ENCODE data around the gene HMCN1.
A peak's percentile ranks its signal among the peaks of the same experiment; 100 is the strongest.

The HMCN1 gene

DNA sequence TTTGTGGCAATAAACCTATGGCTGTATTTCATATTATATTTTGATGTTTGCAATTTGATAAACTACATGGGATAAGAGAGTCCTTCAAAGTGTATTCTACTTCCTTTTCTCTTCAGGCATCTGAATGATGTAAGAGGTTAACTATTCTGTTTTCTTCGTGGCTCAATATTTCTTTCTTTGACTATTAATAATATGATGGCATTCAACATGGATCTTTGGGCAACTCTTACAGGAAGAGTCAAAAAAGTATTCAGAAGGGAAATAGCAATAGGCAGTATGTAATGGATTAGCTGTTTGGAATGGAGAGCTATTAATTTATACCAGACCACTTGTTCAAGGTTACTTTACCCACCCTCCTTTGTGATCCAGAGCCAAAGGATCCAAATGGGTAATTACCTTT is 74.4 kb downstream of the HMCN1 start:
- DNase-seq: no peak

DNA sequence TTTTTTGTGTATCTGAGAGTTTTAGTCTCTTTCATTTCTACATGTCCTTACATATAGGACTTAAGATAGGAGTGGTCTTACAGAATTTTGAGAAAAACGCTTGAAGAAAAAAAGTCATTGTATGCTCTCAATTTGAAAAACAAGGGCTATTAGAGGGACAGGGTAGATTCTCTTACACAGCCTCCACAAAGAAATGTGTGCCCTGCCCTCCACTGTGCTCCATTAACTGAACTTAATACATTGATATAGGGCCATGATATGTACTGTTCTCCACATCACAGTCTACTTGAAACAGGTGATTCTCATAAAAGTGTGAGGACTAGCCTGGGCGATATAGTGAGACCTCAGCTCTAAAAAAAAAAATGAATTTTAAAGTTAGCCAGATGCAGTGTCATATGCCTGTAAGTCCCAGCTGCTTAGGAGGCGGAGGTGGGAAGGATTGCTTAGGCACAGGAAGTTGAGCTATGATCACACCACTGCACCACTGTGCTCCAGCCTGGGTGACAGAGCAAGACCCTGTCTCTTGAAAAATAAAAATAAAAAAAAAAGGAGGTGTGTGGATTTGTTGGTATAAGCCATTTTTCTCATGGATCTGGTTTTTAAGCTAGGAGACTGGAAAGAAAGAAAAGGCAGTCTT is 77.0 kb downstream of the HMCN1 start:
- DNase-seq: no peak

DNA sequence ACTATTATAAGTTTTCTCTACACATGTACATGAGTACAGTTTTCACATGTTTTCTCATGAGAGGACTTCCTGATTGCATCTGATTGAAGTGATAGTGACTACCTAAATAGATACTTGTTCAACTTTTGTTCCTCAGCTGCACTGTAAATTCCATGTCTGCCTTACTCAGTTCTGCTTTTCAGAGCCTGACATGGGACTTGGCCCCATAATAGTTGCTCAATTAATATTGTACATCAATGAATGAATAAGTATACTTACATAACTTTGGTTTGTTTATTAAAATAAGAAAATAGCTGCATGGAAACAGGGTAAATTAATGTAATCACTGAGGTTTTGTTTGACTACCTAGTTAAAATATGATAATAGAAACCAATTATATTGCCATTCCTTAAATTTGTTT is 78.7 kb downstream of the HMCN1 start:
- DNase-seq: no peak

DNA sequence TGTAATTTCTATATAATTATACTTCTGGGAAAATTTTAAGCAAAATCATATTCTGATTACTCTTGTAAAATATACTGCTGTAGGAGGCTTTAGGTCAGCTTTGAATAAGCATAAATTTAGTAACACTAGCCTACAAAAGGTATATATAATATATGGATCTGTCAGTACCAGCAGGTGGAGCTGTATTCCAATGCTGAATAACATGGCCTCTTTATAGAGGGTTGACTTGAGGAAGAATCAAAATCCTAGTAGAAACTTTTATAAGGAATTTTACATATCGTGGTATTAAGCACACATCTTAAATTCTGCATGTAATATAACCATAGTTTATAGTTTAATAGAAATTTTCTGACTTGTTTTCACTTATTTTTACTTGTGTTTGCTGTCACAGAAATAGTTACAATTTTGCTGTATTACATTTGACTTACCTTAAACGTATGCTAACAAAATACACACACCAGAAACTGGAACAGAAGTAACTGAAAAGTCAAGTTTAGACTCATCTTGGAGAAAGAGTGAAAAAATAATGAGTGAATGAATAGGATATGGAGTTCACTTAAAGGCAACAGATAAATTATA is 79.3 kb downstream of the HMCN1 start:
- peak; percentile 23 for DNase-seq

DNA sequence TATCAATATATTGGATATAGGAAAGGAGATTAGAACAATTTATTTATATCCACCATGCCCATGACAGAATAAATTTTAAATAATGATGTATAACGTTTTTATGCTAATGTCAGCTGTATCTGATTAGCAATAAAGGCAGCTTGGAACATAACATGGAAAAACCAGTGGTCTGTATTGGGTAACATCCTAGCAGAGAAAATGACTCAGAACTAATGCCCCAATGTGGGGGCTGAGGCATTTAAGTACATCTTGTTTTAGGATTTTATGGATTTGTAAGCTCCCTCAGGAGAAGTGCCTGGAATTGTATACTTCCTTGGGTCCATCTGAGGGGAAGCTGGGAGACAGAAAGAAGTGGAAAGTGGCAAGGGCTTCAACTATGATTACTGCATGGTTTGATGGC is 82.3 kb downstream of the HMCN1 start:
- no peak for DNase-seq

DNA sequence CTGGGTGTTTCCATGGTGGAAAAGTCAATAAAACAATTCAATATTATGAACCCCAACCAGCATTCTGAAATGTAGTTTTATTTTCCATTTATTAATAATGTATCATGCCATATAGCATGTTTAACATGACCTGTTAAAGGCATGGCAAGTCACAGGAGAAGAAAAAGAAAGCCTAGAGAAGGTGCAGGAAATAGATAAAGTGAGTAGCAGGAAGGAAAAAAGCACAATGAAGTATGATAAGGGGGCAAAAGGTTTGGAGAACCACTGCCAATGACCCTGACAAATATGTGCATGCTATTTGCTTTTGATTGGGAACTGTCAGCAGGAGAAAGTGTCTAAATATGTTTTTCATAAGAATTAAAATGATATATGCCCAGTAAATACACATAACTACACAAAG is 85.6 kb downstream of the HMCN1 start:
- no peak for DNase-seq

DNA sequence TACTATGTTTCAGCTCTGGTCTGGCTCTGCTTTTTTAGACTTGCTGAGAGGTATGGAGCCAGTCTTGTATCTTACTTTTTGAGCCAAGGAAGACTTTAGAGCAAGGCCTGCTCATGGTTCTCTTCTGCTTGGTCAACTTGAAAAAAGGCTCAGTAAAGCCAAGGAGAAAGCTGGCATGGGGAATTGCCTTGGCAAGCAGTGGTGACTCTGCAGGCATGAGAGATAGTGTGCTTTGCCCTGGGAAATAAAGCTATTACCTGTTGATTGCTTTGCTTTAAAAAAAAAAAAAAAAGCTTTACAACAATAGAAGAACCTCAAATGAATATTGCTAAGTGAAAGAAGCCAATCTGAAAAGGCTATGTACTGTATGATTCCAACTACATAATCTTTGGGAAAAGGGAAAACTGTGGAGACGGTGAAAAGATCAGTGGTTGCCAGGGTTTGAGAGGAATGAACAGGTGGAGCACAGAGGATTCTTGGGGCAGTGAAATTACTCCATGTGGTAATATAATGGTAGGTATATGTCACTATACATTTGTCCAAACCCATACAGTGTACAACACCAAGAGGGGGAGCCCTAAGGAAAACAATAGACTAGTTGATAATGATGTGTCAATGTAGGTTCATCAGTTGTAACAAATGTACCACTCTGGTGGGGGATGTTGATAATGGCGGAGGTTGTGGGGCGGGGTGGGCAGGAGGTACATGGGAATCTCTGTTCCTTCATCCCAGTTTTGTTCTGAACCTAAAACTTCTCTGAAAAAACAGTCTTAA is 87.6 kb downstream of the HMCN1 start:
- no peak for DNase-seq

DNA sequence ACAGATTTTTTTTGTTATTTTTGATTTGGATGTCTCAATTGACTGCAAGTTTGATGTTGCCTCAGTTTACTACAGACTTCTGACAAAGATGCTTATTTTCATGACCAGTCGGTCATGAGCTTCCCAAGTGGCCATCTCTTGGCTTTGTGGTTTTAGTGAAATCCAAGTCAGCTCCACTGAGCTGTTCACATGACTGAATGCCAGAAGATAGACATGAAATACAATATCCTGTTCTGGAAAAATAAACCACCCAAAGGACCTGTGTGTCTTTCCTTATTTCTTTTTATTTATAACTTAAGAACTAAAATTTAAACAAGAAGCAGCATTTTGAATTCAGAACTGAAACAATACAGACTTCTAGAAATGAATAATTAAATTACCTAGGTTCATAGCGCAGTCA is 89.3 kb downstream of the HMCN1 start:
- no peak for DNase-seq

DNA sequence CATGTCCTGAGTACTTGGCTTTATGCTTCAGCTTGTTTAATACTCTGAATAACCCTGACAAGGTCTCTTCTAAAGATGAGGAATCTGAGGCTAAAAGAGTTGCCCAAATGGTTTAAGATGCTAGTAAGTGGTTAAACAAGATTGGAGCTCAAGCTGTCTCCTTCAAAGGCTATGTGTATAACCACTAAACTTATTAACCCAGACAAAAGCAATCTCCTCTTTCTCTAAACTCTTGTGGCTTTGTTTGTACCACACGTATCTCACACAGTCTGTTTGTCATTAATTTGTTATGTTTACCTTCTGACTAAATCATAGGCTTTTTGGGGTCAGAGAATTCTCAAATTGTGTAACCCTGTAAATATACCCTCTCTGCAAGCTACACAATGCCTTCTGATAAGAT is 89.9 kb downstream of the HMCN1 start:
- no peak for DNase-seq

DNA sequence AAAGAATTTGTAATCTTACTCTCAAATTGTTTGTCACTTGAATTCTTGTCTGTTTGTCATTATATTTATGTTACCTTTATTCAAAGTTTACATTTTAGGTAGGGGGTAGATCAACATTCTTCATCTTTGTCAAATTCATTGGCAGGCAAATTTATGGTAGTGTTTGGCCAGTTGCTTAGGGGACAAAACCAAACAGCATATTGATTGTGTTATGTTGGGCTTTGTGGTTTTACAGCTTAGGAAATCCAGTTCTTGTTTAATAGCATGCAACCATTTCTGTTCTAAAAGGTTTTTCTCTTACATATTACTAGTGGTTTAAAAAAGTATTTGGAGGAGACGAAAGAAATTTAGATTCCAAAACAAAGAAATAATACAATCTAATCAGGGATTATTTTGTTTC is 91.4 kb downstream of the HMCN1 start:
- DNase-seq: no peak

DNA sequence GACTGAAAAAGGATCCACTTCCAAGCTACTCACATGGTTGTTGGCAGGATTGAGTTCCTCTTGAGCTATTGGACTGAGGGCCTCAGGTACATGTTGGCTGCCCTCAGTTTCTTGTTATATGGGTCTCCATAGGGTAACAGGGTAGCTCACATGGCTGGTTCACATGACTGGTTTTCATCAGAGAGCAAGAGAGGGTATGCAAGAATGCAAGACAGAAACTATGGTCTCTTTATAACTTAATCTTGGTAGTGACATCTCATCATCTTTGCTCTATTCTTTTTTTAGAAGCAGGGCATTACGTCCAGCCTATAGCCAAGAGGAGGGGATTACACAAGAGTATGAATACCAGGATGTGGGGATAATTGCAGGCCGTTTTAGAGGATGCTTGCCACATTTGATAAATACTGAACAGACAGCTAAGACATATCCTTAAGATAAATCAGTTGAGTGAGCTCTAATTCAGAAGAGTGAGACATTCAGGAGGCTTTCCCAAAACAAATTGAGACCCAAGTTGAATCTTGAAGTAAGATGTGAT is 100.2 kb downstream of the HMCN1 start:
- DNase-seq: no peak

DNA sequence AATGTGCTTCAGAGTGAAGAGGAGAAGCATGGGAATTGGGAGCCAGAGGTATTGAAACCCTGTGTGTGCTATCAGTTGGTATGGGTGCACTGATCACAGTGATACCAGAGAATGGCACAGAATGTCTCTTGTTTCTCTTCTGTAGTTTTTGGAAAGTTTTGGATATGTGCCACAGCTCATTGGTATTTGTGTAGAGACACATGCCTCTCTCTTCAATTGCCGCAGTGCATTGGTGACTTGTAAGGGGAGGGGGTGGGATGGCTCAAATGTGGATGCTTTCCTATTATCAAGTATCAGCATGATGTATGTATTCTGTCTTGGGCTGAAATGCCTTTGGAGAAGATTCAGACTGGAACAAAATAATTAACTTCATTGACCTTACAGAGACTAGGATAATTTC is 101.0 kb downstream of the HMCN1 start:
- no peak for DNase-seq

DNA sequence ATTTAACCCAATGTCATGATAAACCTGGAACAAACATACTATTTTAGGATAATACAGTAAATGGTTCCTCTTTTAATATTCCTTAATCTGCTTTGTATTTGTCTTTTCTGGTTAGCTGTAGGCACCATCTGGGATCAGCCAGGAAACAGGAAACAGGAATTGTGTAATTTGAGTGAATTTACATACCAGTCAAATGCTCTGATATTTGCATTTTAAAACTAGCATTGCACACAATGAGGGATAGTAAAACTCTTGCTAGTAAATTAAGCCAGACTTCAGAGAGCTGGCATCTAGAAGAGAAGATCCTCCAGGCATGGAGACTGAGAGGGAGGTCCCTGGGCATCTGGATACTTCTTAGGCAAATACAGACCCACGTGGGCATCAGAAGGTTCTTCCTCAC is 103.5 kb downstream of the HMCN1 start:
- no peak for DNase-seq

DNA sequence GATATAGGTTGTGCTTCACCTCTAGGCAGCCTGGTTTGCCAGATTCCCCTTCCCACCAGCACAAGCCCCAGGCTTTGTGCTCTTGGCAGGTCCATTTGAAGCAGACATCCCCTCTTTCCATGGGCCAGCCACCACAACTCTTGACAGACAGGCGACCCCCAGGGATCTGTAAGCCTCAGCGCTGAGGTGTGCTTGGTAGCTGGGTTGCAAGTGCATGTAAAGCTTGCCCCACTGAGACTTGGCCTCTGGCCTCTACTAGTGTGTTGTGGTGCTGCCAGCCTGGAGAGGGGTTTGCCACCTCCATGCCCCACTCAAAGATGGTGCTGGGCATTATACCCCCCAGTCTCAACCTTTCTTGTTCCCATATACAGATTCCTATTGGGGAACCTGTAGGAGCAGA is 103.9 kb downstream of the HMCN1 start:
- DNase-seq: no peak

DNA sequence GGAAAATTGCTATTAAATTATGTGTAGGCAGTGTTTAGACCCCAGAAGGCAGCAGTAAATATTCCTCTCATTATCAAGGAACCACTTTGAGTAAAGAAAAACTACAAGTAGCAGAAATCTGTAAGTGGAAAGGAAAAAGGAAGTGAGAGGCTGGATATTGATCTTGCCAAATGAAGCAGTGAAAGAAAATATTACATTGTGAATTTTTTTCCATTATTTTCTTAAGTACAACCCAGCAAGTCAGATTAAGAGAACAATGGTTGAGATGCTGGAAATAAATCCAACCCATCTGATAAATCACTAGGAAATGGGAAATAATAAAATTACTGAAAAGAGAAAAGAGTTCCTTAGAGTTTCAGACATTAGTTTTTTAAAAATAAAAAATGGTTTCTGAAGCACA is 106.7 kb downstream of the HMCN1 start:
- no peak for DNase-seq

DNA sequence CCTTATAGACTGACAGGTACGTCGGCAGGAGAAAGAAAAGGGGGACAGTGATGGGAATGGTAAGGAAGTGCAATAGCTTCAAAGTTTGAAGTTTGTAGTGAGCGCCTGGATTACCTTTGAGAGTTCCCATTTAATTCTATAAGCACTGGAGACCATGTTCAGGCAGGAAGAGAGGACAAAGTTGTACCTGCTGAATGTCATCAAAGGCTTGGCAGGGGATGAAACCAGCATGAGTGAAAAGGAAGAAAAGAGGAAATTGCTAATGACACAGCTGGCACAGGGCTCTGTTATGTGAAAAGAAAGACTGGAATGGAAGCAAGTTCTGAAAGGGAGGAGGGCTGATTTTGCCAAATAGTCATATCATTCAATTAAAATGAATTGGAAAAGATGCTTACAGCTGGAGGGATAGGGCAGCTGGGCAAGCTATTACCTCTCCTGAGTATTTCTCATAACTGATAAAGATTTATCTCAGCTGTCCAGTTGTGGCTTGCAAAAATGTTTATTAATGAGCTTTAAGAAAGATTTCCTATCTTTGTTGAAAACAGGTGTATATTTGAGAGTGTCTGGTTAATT is 109.2 kb downstream of the HMCN1 start:
- no peak for DNase-seq

DNA sequence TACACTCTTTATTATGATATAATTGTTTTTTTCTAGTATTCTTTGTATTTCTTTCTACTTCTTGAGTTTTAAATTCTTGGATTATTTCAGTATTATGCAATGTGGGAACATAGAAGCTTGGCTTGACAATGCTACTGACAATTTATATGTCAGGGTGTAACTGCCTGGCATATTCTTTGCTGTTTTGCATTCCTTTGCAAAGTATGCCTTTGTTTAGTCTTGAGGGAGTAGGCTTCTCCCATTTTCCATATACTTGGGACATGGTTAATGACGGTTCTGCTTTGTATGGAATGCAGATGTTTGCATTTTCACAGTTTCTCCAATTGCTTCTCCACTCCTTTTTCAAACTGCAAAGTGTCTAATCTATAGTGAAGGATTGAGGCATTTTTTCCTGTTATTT is 109.8 kb downstream of the HMCN1 start:
- no peak for DNase-seq

DNA sequence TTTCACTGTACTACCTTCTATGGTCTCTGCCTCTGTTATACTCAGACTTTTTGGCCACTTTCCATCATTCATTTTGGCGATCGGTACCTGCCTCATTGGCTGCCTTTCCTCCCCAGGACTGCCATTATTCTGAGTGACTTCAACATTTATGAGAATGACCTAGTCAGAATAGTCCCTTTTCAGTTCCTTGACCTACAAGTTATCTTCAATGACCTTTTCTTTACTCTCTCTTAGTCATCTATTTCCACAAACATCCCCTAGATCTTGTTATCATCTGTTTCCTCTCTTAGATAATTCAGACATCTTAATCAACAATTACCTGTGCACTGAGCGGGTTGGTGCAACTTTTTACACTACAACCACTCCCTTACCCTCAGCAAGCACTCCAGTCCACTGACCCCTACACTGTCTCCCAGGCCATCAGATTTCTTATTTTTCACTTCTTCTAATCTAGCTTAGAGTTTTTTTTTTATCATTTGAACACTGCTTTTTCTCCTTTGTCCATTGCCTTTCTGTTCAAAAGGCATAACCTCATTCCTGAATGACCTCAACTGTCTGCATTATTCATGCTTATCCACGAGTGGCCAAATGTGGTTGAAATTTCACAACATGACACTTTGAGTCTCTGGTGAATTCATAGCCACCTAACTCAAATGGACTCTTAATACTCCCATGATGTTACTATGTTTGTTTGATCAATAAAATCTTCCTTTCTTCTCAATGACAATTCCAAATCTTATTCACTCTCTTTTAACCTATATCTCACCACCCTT is 112.7 kb downstream of the HMCN1 start:
- DNase-seq: no peak

DNA sequence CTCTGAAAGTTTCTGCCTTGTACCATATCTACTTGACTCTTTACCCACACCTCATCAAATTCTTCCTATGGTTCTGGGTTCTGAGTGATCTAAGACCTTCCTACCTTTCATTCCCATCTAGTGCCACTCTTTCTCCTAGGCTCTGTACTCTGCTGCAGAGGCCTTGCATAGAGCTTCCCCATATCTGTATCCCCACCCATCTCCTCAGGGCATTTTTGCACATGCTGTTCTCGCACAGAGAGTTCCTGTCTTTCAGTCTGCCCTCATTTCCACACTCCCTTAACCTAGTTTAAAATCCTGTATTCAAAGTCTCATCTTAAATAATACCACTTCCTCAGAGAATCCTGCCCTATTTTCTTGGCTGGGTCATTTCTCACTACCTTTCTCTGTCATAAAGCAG is 114.8 kb downstream of the HMCN1 start:
- no peak for DNase-seq

DNA sequence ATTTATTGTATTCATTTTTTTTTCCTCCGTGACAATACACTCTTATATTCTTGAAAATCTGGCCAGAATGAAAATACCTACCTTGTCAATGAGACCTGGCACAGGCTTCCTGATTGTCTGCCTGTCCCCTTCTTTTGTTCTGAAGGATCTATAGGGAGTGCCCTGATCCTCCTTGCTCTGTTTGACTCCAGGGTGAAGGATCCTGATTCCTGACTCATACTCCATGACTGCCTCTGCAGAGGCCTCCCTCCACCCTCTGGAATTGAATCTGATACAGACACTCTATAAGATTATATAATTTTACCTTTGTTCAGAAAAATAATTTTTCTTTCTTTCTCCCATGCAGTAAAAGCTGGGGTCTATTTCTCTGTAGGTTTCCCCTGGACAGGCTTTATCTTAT is 116.2 kb downstream of the HMCN1 start:
- DNase-seq: no peak

DNA sequence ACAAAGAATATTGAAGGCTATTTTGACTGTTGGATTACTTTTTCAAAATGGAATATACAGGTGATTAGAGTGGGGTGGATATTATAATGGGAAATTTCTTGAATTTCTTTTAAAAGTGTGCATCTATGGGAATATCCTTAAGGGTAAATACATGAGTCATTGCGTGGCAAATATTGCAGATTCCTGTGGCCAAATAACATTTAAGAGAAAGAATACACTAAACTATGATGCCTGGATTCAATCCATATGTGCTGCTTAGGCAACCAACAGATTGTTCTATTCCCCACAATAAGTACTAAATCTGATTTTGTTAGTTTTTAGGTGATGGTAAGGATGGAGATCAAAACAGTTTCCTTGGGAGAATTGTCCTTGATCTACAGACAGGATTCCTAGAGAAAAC is 119.5 kb downstream of the HMCN1 start:
- DNase-seq: no peak

DNA sequence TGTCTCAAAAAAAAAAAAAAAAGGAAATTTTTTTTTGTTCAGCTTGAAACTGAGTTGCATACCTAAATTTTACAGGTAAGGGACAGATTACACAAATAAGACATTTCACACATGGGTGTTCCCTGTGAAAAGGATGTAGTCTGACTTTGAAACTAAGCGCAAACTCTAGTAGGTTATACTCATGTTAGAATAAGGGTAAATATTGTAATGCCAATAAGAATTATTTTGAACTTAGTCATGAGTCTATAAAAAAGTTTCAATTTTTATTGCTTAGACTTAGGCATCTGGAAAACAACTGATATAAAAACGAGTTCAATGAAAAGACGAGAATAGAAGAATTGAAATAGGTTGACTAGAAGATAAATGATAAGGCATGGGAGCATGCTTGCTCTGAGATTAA is 122.3 kb downstream of the HMCN1 start:
- no peak for DNase-seq

DNA sequence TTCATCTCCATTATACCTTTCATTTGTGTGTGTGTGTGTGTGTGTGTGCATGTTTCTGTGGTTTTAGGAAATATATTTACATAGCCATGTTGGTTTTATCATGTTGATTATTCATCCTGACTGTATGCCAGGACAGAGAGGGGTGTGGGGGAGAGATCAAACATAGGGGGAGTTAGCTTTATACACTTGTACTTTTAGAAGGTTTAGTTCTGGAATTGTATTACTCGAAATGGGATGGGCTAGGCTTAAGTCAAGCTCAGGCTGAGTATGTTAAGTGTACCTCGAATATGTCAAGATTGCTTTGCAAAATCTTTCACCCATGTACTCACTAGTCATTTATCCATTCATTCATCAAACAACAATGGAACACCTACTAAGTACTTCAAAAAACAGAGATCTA is 123.3 kb downstream of the HMCN1 start:
- no peak for DNase-seq

Measured in SHP77 treated with DMSO at 0.1 percent for 48 hours (cell line).